BLaER1 treated with 17β-estradiol and CSF1 and Interleukin-3, amounts not matched to agents 10 nM and 100 nM (cell line): ENCODE results near the gene ANKIB1.
"Not testable (repeated sequence)": the region's sequence is repeated elsewhere in the genome, so short reads cannot be mapped to it uniquely, and the experiment has no call there.

ENCODE experiments used
- H3K27ac ChIP-seq, 11 experiments: shearing (Covaris generic); formaldehyde crosslinking; 2 replicates each; pipeline ENCODE4 v1.8.1; 2022
- H3K27me3 ChIP-seq, 11 experiments: shearing (Covaris generic); formaldehyde crosslinking; 2 replicates each; pipeline ENCODE4 v1.8.1; 2022
- H3K36me3 ChIP-seq, 11 experiments: shearing (Covaris generic); formaldehyde crosslinking; 2 replicates each; pipeline ENCODE4 v1.8.1; 2022
- H3K4me1 ChIP-seq, 10 experiments: shearing (Covaris generic); formaldehyde crosslinking; 2 replicates each; pipeline ENCODE4 v1.8.1; 2022
- H3K4me2 ChIP-seq, 11 experiments: shearing (Covaris generic); formaldehyde crosslinking; 2 replicates each; pipeline ENCODE4 v1.8.1; 2022
- H3K4me3 ChIP-seq, 10 experiments: shearing (Covaris generic); formaldehyde crosslinking; 2 replicates each; pipeline ENCODE4 v1.8.1; 2022
- H3K9ac ChIP-seq, 11 experiments: shearing (Covaris generic); formaldehyde crosslinking; 2 replicates each; pipeline ENCODE4 v1.8.1; 2022
- H3K9me3 ChIP-seq, 11 experiments: shearing (Covaris generic); formaldehyde crosslinking; replicated peaks in 1 of 11; 2 replicates each; pipeline ENCODE4 v1.8.1; 2022
- H4K20me1 ChIP-seq, 11 experiments: shearing (Covaris generic); formaldehyde crosslinking; 2 replicates each; pipeline ENCODE4 v1.8.1; 2022
- Cebpa-rat ChIP-seq, 11 experiments: shearing (Covaris generic); IDR thresholded peaks; 2 replicates each; pipeline ENCODE4 v1.8.1; 2022

ANKIB1 gene

DNA sequence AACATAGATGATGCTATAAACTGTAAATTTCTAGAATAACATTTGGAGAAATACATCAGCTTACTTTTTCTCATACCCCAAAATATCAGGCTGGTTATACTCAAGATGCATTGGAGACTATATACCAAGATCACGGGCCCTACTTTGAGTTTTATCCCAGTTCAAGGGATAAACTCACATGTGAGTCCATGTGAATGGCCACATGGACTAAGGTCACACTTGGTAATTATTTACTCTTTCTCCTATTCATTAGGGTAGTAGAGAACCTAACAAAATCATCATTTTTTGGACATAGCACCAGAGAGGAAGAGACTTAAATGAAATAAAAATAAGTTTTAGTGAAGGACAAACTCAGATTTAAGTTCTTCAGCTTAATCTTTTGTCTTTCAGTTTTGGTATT lies 108.4 kb downstream of the ANKIB1 start:
- no peak overlapping the region for H3K9ac ChIP-seq
- no peaks in the 10 kb centered on the region for H4K20me1 ChIP-seq
- H3K27me3 ChIP-seq, result no peaks in the 10 kb centered on the region
- 0 out of 22 replicates have a peak, but pooled peaks cover 0 to 3% (median 0%) of the 10 kb centered on the region in 11 experiments for H3K9me3 ChIP-seq
- H3K27ac ChIP-seq, result no peak overlapping the region
- peaks cover 60 to 94% (median 73%) of the 10 kb centered on the region in 11 experiments for H3K36me3 ChIP-seq
- no peak overlapping the region for H3K4me2 ChIP-seq
- no peak for TF ChIP-seq Cebpa-rat (IDR thresholded peaks at IDR 0.05)
- no peak overlapping the region for H3K4me3 ChIP-seq
- no peaks in the 10 kb centered on the region for H3K4me1 ChIP-seq

DNA sequence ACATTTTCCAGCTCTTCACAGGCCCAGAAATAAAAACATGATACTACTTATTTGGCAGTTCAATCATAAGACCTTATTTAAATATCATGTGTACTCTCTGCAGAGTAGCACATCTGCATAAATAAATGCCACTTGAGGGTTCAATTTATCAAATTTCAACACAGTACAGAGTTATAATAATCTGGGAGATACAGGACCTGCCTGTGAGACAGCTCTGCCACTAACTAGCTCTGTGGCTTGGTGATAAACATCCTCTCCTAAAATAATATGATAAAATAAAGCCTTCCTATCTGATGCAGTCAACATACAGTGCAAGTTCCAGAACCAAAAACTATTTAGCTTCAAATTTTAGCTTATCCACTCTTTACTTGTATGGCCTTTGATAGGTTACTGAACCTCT lies 110.6 kb downstream of the ANKIB1 start:
- H3K4me2 ChIP-seq, result no peak overlapping the region
- H3K36me3 ChIP-seq, result peaks cover 52 to 98% (median 79%) of the 10 kb centered on the region in 11 experiments
- H3K9ac ChIP-seq, result no peak overlapping the region
- H3K9me3 ChIP-seq, result 0 out of 22 replicates have a peak, but pooled peaks cover 0 to 3% (median 0%) of the 10 kb centered on the region in 11 experiments
- TF ChIP-seq Cebpa-rat (IDR thresholded peaks at IDR 0.05), result no peak
- no peak overlapping the region for H3K4me3 ChIP-seq
- H3K27me3 ChIP-seq, result no peaks in the 10 kb centered on the region
- no peaks in the 10 kb centered on the region for H4K20me1 ChIP-seq
- no peak overlapping the region for H3K27ac ChIP-seq
- H3K4me1 ChIP-seq, result no peaks in the 10 kb centered on the region

DNA sequence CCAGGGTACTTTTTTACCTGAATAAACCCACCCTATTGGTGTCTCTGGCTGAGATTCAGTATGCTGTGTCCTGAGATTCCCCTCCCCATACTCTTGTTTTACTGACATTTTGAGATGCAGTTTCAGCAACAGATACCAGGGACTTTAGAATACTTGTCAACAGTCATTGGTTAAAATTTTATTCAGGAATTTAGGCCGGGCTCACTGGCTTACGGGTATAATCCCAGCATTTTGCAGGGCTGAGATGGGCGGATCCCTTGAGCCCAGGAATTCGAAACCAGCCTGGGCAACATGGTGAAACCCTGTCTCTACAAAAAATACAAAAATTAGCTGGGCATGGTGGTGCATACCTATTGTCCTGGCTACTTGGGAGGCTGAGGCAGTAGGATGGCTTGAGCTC lies 111.5 kb downstream of the ANKIB1 start:
- H3K36me3 ChIP-seq, result peaks cover 59 to 98% (median 81%) of the 10 kb centered on the region in 11 experiments
- H3K4me1 ChIP-seq, result no peaks in the 10 kb centered on the region
- H3K9ac ChIP-seq, result no peak overlapping the region
- TF ChIP-seq Cebpa-rat (IDR thresholded peaks at IDR 0.05), result no peak
- H3K4me2 ChIP-seq, result no peak overlapping the region
- H3K9me3 ChIP-seq, result 0 out of 22 replicates have a peak, but pooled peaks cover 0 to 3% (median 0%) of the 10 kb centered on the region in 11 experiments
- H4K20me1 ChIP-seq, result no peaks in the 10 kb centered on the region
- no peak overlapping the region for H3K27ac ChIP-seq
- no peaks in the 10 kb centered on the region for H3K27me3 ChIP-seq
- no peak overlapping the region for H3K4me3 ChIP-seq

DNA sequence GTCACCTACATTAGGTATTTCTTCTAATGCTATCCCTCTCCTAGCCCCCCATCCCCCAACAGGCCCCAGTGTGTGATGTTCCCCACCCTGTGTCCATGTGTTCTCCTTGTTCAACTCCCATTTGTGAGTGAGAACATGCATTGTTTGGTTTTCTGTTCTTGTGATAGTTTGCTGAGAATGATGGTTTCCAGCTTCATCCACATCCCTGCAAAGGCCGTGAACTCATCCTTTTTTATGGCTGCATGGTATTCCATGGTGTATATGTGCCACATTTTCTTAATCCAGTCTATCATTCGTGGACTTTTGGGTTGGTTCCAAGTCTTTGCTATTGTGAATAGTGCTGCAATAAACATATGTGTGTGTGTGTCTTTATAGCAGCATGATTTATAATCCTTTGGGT lies 113.4 kb downstream of the ANKIB1 start:
- peaks cover 63 to 98% (median 80%) of the 10 kb centered on the region in 11 experiments for H3K36me3 ChIP-seq
- not testable (repeated sequence) for H3K4me3 ChIP-seq, H3K27ac ChIP-seq, H3K4me2 ChIP-seq, H3K9ac ChIP-seq, H3K9me3 ChIP-seq, H3K27me3 ChIP-seq, H3K4me1 ChIP-seq, H4K20me1 ChIP-seq

GRCh38 chr7:92359801-92360200 lies 114.0 kb downstream of the ANKIB1 start:
- no peak for TF ChIP-seq Cebpa-rat (IDR thresholded peaks at IDR 0.05)
- Histone ChIP-seq H3K36me3 (peaks cover 63 to 98% (median 79%) of the 10 kb centered on the region in 11 experiments), H3K9me3 (0 out of 22 replicates have a peak, but pooled peaks cover 0 to 3% (median 0%) of the 10 kb centered on the region in 11 experiments), H3K4me1 (no peaks in the 10 kb centered on the region), H4K20me1 (no peaks in the 10 kb centered on the region), H3K9ac (no peak overlapping the region), H3K27me3 (no peaks in the 10 kb centered on the region), H3K4me2 (no peak overlapping the region), H3K27ac (no peak overlapping the region), H3K4me3 (no peak overlapping the region)

DNA sequence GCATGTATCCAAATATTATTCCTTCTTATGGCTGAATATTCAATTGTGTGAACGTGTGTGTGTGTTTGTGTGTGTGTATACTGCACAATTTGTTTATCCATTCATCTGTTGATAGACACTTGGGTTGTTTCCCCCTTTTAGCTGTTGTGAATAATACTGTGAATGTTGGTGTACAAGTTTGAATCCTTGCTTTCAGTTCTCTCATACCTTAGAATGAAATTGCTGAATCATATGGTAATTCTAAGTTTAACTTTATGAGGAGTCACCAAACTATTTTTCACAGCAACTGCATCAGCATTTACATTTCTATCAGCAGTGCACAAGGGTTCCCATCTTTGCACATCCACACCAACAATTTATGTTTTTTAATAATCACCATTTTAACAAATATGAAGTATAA lies 114.6 kb downstream of the ANKIB1 start:
- H3K9me3 ChIP-seq, result 0 out of 22 replicates have a peak, but pooled peaks cover 0 to 3% (median 0%) of the 10 kb centered on the region in 11 experiments
- no peak for TF ChIP-seq Cebpa-rat (IDR thresholded peaks at IDR 0.05)
- H3K4me1 ChIP-seq, result no peaks in the 10 kb centered on the region
- no peak overlapping the region for H3K9ac ChIP-seq
- H4K20me1 ChIP-seq, result no peaks in the 10 kb centered on the region
- no peak overlapping the region for H3K27ac ChIP-seq
- no peak overlapping the region for H3K4me3 ChIP-seq
- H3K27me3 ChIP-seq, result no peaks in the 10 kb centered on the region
- no peak overlapping the region for H3K4me2 ChIP-seq
- H3K36me3 ChIP-seq, result peaks cover 57 to 98% (median 78%) of the 10 kb centered on the region in 11 experiments

DNA sequence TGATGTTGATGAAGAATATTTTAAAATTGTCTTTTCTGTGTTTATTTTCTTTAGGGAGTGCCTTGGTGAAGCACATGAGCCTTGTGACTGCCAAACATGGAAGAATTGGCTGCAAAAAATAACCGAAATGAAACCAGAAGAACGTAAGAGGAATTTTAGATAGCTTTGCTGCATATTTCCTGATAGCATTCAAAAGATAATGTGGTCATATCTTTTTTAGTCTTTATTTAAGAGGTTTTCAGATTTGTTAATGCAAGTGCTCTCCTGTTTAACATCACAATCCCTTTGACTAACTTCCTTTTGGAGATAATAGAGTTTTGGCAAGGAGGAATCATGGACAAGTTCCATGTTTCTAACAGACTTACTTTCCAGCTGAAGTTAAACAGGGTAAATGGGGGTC lies 116.4 kb downstream of the ANKIB1 start:
- TF ChIP-seq Cebpa-rat (IDR thresholded peaks at IDR 0.05), result no peak
- H3K4me1 ChIP-seq, result peaks cover 0 to 14% (median 0%) of the 10 kb centered on the region in 10 experiments; a peak in 6 of 20 replicates
- H3K27ac ChIP-seq, result no peak overlapping the region
- H3K36me3 ChIP-seq, result peaks cover 46 to 98% (median 77%) of the 10 kb centered on the region in 11 experiments
- no peak overlapping the region for H3K4me2 ChIP-seq
- H3K9ac ChIP-seq, result no peak overlapping the region
- H4K20me1 ChIP-seq, result no peaks in the 10 kb centered on the region
- H3K9me3 ChIP-seq, result 0 out of 22 replicates have a peak, but pooled peaks cover 0 to 3% (median 0%) of the 10 kb centered on the region in 11 experiments
- H3K27me3 ChIP-seq, result no peaks in the 10 kb centered on the region
- no peak overlapping the region for H3K4me3 ChIP-seq

GRCh38 chr7:92366730-92367129 lies 121.0 kb downstream of the ANKIB1 start:
- Histone ChIP-seq H3K4me2 (peak overlapping the region in 3 of 11 experiments; percentile 26 to 45 (median 27); a peak in 4 of 22 replicates), H3K36me3 (peaks cover 32 to 89% (median 62%) of the 10 kb centered on the region in 11 experiments), H3K27me3 (no peaks in the 10 kb centered on the region), H3K9me3 (no peaks in the 10 kb centered on the region), H3K4me3 (no peak overlapping the region), H3K4me1 (peaks cover 0 to 14% (median 0%) of the 10 kb centered on the region in 10 experiments; a peak in 6 of 20 replicates), H4K20me1 (no peaks in the 10 kb centered on the region), H3K27ac (no peak overlapping the region), H3K9ac (no peak overlapping the region)
- no peak for TF ChIP-seq Cebpa-rat (IDR thresholded peaks at IDR 0.05)

- H3K9ac ChIP-seq, result no peak overlapping the region
- no peak overlapping the region for H3K4me2 ChIP-seq
- TF ChIP-seq Cebpa-rat (IDR thresholded peaks at IDR 0.05), result no peak
- H4K20me1 ChIP-seq, result no peaks in the 10 kb centered on the region
- H3K27me3 ChIP-seq, result no peaks in the 10 kb centered on the region
- H3K36me3 ChIP-seq, result peaks cover 18 to 82% (median 47%) of the 10 kb centered on the region in 11 experiments
- no peak overlapping the region for H3K27ac ChIP-seq
- no peaks in the 10 kb centered on the region for H3K9me3 ChIP-seq
- no peak overlapping the region for H3K4me3 ChIP-seq
- peaks cover 0 to 14% (median 0%) of the 10 kb centered on the region in 10 experiments; a peak in 6 of 20 replicates for H3K4me1 ChIP-seq
Observed at GRCh38 chr7:92368741-92369140, 123.0 kb downstream of the ANKIB1 start.

DNA sequence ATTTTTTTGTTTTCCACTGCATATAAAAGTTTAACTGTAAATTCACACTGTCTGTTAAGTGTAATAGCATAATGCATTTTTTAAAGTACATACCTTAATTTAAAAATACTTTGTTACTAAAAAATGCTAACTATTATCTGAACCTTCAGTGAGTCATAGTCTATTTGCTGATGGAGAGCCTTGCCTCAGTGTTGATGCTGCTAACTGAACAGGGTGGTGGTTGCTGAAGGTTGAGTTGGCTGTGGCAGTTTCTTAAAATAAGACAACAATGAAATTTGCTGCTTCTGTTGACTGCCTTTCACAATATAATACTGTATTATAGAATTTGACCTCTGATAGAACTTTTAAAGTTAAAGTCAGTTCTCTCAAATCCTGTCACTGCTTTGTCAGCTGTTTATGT lies 129.2 kb downstream of the ANKIB1 start:
- Histone ChIP-seq H3K4me3 (no peak overlapping the region), H4K20me1 (no peaks in the 10 kb centered on the region), H3K9ac (no peak overlapping the region), H3K27ac (no peak overlapping the region), H3K9me3 (peaks cover under 1 to 14% (median 12%) of the 10 kb centered on the region in 11 experiments; a peak in 20 of 22 replicates), H3K4me1 (peaks cover 0 to 9% (median 0%) of the 10 kb centered on the region in 10 experiments; a peak in 7 of 20 replicates), H3K36me3 (peaks cover 37 to 75% (median 48%) of the 10 kb centered on the region in 11 experiments), H3K4me2 (no peak overlapping the region), H3K27me3 (no peaks in the 10 kb centered on the region)
- TF ChIP-seq Cebpa-rat (IDR thresholded peaks at IDR 0.05), result no peak
